COLO829 (cell line): Measurements from ENCODE around the gene WDR20.

Source experiments
- DNase-seq: peaks from one replicate; pipeline ENCODE4 v3.0.0; 2012; ENCODE audit warnings: low spot score

WDR20 gene

DNA sequence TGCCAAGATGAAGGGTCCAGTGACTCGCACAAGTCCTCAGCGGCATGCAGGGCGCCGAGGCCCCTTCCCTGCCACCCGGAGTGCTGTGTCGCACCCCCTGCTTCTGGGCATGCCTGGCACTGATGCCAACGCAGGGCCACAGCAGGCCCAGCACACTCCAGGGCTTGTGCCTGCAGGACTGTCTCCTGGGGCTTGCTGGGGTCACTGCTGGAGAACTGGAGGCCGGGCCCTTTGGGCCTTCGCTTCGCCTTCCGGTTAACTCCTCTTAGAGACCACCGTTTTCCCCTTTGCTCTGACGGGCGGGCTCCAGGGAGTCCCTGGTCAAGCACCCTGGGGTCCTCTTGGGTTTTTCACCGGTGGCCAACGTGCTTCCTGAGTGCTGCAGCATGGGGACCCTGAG is 79.6 kb downstream of the WDR20 start:
- DNase-seq, result no peak

DNA sequence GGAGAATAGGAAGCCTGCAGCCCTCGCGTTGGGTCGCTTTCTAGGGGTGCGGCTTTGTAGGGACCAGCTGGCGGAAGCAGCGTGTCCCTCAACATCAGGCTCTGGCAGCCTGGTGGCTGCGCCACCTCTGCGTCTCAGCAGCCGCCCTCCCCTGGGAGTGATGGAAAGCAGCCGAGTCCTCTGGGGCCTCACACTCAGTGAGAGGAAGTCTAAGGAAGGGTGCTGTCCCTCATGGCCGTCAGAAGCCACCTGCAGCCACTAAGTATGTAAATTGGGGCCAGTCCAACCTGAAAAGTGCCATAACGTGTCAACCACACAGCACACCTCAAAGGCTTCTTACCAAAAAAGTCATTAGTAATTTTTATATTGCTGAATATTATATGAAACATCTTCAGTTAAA is 80.3 kb downstream of the WDR20 start:
- no peak for DNase-seq

DNA sequence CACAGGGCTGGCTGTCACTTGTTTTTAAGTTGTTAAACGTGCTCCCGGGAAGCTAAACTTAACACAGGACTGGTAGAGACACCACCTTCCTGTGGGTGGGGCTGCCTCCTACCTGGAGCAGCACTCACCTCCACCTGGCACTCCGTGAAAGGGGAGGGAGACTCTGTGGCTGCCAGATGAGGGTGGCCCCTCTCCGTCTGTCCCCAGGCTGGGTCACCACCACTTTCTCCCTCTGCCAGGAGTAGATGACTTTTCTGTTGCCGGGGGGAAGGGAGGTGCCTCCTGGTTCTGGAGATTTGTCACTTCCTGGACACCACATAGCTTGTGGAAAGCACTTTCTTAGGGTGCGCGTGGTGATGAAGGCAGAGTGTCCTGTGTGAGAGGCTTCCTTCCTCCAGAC is 81.3 kb downstream of the WDR20 start:
- DNase-seq, result no peak

DNA sequence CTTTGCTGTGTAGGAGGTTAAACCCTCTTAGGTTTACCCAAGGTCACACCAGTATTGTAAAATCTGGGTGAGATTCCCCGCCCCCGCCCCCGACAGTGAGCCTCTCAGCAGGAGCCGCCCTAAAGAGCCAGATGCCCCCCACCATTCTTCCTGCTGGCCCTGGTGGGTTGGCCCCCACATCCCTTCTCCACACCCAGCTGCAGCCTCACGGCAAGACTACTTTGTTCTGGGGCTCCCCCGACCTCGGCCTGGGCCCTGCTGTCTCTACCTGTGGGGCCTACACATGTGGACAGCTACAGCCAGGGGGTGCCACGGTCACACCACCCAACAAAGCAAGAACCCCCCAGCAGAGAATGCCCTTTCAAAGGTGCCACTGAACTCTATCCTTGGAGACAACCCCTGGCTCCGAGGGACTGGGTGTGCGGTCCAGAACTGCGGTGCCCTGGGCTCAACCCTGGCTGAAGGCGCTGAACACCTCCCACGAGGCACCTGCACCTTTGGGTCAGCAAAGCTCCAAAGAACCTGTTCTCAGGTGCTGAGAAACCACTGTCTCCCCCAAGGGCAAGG is 82.4 kb downstream of the WDR20 start:
- no peak for DNase-seq

DNA sequence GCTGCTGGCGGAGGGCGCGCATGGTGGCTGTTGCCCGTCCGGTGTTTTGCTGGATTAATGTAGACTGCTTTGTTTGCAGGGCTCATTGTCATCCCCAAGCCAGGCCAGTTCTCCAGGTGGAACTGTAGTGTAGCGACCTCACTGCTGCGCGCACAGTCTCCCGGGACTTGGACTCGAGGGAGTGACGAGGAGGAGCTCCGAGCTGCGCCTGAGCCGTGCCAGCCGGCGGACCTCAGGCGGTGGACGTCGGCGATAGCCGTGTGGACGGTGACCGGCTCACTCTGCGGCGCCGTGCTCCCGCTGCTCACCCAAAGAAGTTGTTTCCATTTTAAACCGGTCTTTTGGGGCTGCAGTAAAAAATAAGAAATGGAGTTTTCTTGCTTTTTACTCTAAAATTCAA is 83.1 kb downstream of the WDR20 start:
- DNase-seq, result no peak

DNA sequence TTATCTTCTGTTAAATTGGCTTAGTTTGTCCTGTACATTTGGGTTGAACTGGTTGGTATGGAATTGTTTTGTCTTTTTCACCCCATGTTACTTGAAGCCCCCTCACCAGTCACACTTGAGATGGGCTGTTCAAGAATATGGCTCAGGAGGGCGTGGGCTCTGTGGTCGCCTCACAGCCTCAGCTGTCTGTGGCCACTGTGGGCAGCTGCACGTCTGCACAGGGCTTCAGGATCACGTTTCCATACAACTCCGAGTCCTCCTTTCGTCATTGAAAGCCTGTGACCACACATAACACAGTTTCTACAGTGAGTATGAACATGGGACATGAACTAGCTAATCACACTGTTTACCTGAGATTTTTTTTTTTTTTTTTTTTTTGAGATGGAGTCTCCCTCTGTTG is 84.0 kb downstream of the WDR20 start:
- no peak for DNase-seq

DNA sequence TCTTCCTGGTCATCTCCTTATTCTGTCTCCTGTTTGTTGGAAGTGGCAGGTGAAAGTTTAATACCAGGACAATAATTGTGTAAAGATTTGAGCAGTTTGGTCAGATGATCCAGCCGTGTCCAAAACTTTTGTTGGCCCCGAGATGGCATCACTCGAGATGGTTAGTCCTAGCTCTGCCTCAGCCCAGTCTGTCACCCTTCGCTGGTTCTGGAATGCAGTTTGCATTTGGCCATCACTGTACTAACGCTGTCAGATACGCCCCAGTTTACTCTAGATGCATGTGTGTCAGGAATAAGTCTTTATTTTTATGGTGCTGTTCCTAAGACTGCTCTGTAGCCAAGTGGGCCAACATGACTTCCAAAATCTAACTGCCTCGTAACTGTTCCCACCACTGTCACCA is 85.7 kb downstream of the WDR20 start:
- no peak for DNase-seq

DNA sequence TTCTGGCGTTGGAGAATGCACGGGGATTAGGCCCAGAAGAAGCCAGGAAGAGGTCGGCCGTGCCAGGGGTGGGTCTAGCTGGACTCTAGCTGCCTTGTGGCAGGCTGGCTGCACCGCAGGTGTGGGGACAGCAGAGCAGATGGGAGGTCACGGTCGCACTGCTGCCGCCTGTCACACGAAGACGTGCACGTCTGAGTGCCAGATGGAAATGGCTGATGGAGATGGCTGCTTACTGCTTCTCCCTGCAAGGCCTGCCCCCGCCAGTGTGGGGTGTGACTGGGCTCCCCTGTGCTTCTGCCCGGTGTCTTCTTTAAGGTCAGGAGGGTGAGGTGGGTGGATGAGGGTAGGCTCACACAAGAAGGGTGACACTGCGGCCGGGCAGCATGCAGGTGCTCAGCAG is 86.2 kb downstream of the WDR20 start:
- DNase-seq, result no peak

DNA sequence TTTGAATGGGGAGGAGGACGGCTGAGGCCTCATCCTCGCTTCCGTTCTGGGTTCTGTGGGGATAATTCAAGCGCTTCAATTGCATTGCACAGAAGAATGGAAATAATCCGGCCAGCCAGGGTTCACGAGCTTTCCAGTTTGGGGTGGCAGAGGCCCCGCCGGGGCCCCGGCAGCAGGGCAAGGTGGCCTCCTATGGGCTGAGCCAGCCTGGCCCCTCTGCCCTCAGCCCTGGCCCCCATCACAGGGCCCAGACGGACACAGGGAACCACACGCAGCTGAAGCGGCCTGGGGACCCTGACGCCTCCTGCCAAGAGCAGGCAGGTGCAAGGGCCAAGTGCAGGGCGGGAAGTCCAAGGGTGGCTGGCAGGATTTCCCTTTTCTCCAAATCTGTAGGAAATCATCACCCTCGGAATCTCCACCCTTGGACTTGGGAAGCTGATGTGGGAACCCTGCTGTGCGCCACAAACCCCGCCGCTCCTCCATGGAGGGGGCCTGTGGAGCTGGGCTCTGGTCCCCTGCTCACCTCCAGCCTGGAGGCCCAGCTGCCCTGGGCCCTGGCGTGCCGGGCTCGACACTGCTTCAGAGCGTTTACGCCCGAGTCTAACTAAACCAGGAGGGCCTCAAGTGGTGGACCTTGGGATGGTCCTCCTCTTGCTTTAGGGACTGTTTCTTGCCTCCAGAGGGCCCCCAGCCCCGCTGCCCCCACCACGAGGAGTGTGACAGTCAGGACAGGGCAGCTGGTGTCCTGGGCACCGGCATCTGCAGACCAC is 86.8 kb downstream of the WDR20 start:
- no peak for DNase-seq

DNA sequence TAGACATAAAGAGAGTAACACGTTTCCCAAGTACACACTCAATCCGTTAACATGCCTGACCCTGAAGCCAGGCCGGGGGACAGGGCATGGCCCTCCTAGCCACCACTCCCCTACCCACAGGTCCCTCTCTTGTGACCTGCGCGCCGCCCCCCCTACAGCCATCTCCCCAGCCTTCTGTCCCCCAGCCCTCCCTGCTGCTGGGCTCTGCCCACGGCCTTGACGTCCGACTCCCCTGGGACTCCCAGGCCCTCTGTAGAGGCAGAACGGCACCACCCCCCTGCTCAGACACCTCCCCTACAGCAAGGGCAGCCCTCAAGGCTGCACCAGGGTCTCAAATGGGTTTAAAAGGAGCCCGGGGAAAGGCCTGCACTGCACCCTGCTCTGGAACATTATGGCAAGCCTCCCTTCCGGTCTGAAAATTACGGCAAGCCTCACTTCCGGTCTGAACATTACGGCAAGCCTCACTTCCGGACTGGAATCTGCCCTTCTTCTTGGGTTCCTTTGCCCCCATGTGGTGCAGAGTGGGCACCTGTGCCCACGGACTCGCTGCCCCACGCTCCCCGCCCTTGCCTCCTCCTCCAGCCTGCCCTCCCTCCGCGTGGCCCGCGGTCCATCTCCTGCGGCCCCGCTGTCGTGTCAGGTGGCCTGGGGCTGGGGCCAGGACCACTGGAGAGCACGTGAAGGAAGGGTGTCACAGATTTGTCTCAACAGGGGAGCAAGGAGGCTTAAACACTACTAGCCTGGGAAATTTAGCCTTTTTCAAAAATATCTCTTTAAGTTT is 87.7 kb downstream of the WDR20 start:
- DNase-seq, result no peak

DNA sequence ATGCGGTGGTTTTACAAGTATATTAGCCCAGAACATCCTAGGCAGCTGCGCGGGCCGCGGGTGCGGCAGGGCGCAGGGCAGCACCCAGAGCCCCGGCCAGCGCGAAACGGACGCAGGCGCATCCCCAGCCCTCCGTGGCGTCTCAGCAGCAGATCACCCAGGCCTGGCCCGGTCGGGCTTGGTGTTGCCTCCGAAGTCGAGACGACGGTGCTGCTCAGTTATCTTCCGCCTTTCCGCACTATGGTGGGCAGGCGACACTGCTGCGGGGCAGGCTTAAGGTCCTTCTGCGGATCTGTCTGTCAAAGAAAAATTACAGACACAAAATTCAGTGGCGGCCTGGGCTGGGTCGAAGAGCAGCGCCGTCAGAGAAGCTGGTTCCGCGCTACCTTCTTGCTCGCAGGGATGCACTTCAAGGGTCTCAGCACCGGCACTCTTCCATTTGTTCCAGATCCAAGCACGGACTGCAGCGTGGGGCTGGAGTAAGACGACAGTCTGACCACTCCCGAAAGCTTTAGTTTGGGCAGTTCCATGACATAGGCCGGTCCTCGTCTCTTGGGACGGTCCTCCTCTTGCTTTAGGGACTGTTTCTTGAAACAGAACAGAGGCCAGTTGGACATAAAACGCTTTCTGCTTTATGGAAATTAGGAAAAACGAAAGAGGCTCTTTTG is 89.5 kb downstream of the WDR20 start:
- DNase-seq, result no peak

DNA sequence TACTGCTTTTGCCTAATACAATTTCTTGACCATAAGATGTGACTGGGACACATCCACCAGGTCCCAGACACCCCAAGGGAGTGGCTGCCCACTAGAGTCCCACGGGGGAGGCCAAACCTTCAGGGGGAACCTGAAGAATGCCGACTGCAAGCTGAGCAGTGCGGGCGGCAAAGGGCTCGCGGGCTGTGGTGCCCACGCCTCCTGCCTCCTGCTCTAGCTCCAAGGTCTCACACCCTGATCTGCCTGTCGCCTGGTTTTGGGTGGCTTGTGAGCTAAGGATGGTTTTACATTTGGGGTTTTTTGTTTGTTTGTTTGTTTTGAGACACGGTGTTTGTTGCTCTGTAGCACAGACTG is 90.0 kb downstream of the WDR20 start:
- DNase-seq, result no peak

DNA sequence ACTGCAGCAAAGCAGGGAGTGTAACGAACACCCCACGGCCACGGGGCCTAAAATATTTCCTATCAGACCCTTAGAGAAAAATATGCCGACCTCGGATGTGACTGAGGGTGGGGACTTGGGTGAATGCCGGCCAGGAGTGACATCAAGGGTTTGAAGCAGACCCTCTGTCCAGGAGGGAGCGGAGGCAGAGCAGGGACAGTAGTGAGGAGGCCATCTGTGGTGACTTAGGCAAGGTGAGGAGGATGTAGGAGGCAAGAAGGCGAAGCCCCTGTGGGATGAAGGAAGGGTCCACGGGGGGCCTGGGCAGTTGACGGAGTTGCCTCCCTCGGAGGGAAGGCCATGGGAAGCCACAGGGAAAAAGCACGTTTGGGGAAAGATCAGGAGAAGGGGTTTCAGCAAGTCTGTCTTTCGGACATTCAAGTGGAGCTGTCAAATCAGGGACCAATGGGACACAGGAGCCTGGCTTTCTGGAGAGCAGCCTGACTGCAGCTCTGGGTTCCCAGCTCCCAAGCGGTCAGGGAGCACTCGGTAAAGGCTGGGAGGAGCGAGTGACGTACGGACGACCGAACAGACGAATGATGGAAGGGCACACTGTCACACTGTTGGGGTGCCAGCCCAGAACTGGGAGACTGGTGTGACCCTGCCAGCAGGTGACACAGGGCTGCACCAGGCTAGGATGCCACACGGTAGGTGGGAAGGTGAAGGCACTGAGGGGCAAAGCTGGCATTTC is 90.9 kb downstream of the WDR20 start:
- no peak for DNase-seq

DNA sequence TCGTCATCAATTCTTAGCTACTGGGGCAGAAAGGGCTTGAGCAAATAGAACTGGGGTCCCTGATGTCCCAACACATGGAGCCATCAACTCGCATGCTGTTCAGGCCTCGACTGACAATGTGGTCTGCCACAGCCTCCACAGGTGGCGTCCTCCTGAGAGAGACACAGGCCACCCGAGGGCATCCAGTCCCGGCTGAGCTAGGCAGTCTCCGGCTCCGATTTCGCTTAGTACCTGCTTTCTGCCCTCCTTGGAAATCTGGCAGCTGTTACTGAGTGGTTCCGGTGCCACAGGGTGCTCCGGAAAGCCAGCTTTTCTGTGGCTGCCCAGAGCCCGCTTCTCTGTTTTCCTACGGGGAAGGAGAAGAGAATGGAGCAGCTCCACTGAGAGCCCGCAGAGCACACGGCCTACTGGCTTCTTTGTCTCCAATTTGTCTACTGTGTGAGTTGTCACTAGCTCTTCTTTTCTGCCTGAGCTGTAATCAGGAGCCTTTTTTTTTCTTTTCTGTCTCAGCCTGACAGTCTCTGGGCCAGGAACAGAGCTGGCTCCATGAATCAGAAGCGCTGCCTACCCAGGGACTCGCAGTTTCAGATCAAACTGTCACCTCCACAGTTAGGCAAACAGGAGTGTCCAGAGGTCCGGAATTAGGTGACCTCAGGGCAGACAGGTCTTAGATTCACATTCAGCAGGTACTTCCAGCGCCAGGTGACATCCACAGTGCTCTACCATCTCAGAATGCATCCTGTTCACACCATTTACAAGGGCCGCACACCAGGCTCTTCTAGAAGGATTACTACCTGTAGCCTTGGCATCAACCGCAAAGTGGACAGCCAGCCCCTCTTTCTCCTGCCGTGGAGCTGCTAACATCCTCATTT is 92.0 kb downstream of the WDR20 start:
- DNase-seq, result no peak

DNA sequence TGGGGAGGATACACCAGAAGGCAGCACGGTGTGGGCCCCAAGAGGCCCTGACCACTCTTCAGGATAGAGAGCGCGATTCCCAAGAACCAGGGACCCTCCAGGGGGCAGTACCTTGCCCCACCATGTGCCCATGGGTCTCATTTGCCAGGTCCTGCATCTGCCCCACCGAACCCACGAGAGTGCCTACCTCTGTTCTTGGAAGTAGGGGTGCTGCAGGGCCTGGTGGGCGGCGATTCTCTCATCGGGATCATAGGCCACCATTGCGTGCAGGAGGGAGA is 92.6 kb downstream of the WDR20 start:
- DNase-seq, result no peak

DNA sequence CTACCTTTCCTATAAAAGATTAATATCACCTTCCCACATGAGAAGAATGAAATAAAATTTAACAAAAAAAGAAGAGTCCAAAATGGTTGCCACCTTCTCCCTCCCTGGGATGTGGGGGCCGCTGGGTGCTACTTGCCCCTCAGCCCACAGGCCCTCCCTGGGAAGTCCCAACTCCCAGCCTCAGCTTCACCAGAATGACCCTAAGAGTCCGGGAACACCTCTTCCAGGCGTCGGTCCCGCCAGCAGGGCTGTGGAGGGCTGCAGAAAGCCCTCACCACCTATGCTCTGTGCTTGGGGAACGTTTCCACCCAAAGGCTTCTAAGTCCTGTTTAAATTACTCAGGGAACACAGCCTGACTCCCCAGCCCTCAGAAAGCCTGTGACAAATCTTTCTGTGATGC is 93.4 kb downstream of the WDR20 start:
- DNase-seq, result no peak

DNA sequence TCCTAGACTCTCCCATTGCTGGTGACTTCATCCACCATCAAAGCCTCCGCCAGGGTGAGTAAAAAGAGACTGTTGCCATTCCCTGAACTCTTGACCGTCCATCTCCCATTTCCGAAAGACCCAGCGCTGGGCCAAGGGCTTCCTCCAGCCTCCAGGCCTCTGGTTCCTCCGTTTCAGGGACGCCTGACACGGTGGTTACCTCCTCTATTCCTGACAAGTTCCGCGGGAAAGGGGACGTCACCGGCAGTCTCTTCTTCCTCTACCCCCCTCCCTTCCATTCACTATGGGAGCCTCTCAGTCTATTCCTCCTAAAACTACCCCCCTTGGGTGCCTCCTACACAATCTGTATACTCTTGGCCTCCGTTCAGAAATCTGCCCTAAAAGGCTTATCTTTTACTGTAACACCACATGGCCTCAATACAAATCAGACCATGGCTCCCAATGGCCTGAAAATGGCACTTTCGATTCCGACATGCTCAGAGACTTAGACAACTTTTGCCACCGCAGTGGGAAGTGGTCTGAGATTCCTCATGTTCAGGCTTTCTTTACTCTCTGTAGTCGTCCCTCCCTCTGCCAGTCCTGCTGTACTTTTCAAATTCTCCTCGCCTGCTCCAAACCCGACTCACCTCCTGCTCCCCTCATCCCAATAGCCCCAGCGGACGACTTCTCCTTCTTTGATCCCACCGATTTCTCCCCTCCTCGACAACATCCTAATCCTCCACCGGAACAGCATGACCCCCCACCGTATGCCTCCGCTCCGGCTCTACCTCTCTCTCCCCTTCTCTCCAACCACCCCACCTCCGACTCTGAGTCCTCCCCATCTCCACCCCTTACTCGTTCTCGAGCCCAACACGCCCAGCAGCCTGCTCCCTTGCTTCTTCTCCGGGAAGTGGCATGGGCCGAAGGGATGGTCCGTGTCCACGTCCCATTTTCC is 94.9 kb downstream of the WDR20 start:
- DNase-seq, result peak; percentile 13

DNA sequence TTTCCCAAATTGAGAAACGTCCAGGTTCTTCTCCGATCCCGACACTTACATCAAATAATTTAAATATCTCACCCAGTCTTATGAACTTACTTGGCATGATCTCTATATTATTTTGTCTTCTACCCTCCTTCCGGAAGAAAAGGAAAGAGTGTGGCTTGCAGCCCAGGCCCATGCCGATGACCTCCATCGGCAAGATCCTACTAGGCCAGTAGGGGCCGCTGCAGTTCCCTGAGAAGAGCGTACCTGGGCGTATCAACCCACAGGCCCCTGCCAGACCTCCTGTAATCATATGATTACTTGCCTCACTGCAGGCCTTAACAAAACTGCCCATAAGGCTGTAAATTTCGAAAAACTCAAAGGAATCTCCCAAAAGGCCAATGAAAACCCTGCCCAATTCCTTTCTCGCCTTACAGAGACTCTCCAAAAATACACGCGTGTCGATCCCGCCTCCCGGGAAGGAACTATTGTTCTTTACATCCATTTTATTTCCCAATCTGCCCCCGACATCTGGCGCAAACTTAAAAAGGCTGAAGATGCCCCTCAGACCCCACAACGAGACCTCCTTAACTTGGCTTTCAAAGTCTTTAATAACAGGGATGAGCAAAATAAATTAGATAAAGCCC is 95.7 kb downstream of the WDR20 start:
- DNase-seq, result peak; percentile 96

DNA sequence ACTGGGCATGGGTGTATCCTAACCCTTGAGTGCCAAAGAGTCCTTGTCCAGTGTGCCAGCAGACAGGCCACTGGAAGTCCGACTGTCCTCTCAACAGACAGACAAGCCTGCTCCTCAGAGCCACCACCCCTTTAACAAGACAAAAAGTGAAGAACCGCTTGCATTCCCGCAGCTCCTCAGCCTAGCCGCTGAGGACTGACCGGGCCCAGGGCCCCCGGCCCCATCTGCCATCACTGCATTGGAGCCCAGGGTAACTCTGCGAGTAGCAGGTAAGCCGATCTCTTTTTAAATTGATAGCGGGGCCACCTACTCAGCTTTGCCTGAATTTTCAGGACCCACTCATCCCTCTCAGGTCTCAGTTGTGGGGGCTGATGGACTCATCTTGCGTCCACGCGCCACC is 96.3 kb downstream of the WDR20 start:
- no peak for DNase-seq

DNA sequence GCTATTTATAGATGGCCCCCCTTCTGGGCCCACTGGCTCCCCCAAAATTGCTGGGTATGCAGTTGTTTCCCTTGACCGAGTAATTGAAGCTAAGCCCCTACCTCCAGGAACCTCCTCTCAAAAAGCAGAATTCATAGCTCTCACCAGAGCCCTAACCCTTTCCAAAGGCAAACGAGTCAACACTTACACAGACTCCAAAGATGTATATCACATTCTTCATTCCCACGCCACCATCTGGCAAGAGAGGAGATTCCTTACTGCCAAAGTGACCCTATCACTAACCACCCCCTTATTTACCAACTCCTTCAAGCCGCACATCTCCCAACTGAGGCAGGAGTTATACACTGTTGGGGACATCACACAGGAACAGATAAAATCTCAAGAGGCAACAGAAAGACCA is 98.4 kb downstream of the WDR20 start:
- DNase-seq, result no peak
